22Rv1 (cell line): ENCODE results near the gene RIMS3.

ENCODE experiments used
- H3K27ac ChIP-seq: fragments of 450-650 bp; 2 replicates; pipeline ENCODE4 v1.5.1; 2017
- ZFX ChIP-seq: fragments of 450-650 bp; IDR thresholded peaks from 2 replicates; pipeline ENCODE4 v1.6.1; 2017; ENCODE audit warnings: antibody characterized with exemption, borderline replicate concordance
- TF ChIP-seq, protein P1 (sequence below): fragments of 450-650 bp; IDR thresholded peaks from 2 replicates; pipeline ENCODE4 v1.5.1; 2017; ENCODE audit warnings: mild to moderate bottlenecking

Gene RIMS3

DNA sequence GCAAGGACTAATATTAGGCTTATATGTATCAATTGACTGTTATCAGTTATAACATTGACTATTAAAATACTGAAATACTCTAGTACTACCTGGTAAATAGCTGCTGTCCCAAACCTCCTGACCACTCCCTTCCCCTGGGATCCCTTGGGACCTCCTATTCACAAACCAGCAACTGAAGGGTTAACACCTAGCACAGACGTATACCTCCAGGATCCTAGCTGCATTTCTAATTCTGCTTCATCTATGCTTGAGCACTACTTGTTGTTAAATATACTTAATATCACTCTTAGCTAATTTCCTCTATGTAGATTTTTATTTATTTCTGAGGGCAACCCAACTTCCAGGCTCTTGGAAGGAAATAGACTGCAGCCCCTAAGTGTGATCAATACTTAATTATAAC, 24.3 kb upstream of the RIMS3 start:
- H3K27ac ChIP-seq = peak overlapping the region; percentile 98
- TF ChIP-seq, protein P1, sequence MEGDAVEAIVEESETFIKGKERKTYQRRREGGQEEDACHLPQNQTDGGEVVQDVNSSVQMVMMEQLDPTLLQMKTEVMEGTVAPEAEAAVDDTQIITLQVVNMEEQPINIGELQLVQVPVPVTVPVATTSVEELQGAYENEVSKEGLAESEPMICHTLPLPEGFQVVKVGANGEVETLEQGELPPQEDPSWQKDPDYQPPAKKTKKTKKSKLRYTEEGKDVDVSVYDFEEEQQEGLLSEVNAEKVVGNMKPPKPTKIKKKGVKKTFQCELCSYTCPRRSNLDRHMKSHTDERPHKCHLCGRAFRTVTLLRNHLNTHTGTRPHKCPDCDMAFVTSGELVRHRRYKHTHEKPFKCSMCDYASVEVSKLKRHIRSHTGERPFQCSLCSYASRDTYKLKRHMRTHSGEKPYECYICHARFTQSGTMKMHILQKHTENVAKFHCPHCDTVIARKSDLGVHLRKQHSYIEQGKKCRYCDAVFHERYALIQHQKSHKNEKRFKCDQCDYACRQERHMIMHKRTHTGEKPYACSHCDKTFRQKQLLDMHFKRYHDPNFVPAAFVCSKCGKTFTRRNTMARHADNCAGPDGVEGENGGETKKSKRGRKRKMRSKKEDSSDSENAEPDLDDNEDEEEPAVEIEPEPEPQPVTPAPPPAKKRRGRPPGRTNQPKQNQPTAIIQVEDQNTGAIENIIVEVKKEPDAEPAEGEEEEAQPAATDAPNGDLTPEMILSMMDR = no peak
- TF ChIP-seq ZFX = no peak

DNA sequence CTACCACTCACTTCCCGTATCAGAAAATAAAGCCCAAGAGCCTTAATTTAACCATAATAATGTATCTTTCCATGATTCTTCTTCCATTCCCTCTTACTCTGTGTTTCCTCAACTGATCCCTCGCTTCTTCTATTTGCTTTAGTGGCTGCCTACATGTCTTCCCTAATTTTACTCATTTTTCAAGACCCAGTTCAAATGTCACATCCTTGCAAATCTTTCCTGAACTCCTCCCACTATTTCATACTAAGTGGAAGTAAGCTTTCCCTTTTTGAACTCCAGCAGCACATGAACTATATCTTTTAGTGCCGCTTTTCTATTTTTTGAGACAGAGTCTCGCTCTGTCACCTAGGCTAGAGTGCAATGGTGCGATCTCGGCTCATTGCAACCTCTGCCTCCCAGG, 22.2 kb upstream of the RIMS3 start:
- no peak for TF ChIP-seq ZFX
- TF ChIP-seq, protein P1 = no peak
- H3K27ac ChIP-seq = peak overlapping the region; percentile 98

DNA sequence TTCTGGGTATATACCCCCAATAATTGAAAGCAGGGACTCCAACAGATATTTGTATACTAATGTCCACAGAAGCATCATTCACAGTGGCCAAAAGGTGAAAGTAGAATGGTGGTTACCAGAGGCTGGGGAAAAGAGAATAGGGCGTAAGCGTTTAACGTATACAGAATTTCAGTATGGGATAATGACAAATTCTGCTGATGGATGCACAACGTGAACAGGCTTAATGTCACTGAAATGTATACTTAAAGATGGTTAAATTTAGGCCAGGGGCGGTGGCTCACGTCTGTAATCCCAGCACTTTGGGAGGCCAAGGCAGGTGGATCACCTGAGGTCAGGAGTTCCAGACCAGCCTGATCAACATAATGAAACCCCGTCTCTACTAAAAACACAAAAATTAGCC, 21.6 kb upstream of the RIMS3 start:
- no peak for TF ChIP-seq ZFX
- TF ChIP-seq, protein P1 = no peak

DNA sequence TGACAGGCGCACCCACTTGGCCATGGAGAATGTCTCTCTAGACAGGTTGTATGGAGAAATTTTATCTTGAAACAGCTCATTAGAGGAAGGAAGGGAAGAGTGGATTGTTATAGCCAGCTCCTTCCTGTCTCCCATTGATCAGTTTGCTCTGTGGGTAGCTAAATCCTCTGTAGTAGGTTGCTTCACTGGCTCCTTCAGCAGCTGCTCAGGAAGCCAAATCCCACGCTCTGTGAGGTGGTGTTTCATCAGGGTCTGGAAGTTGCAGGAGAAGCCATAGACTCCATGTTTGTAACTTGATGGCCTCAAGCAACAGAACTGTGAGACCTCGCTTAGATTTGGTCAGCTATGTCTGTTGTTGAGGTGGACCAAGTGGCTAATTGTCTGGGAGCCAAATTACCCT, 19.2 kb upstream of the RIMS3 start:
- peak overlapping the region; percentile 53 for H3K27ac ChIP-seq
- TF ChIP-seq ZFX = no peak
- TF ChIP-seq, protein P1 = no peak

More for the DNA sequence above, 21.6 kb upstream of the RIMS3 start:
- H3K27ac ChIP-seq = peak overlapping the region; percentile 98

DNA sequence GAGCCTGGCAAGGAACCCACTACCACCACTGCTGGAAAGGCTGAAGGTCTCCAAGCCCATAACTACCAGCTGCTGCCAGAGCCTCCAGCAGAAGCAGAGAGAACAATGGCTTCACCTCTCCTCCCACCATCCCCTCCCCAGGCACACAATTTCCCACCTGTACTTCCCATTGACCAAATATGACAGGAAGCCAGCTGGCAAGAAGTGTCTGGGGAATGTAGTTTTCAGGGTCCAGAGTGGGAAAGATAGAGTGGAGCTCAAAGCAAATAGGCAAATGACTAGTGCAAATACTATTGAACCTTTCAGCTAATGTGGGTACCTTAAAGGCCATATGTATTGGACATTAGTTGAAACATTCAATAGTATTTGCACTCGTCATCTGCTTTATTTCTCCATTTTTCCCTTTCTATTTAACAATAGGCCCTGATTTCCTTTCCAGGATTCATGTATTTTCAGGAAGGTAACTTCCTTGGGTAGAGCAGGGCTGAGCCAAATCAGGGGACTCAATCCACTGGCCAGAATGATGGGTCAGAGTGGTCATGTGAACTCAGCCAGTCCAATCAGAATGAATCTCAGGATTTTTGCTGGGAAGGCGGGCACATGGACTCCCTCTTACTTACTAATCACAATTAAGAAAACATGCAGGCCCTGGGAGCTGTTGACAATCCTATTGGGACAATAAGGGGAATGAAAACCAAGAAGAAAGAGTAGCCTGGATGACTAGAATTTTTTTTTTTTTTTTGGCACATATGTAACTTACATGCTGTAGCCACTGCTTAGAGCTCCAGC, 13.9 kb upstream of the RIMS3 start:
- TF ChIP-seq, protein P1 = no peak
- no peak for TF ChIP-seq ZFX
- H3K27ac ChIP-seq = no peak overlapping the region

DNA sequence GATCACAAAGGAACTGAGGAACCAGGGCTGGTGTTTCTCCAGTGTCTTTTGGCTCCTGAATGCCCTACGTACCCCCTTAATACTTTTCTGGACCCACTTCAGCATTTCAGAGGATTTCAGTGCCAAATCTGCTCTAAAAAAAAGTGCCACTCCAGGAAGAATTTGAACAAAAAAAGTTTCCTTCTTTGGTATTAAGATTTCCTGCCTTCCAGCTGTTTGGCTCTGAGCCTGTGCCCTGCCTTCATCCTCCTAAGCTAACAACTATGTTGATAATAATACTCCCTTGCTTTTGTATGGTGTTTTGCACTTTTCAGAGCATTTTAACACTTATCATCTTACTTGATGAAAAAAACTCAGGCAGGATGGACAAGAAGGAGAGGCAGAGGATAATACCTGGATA, 11.0 kb upstream of the RIMS3 start:
- TF ChIP-seq, protein P1 = no peak
- no peak for TF ChIP-seq ZFX

DNA sequence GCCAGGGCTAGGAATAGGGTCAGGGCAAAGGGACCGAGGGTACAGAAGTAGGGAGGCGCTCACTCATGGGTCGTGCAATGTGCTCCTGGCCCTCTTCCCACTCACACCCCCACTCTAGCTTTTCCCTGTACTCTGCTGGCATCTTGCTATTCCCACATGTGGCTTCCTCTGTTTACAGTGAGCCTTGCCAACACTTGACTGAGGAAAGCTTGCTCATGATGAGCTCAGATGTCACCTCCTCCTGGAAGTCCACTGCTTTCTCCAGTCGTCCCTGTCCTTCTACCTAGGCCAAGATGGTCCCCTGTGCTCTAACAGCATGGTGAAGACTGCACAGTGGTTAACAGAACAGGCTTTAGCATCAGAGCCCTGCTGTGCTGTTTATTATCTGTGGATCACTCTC, 8.0 kb upstream of the RIMS3 start:
- H3K27ac ChIP-seq = no peak overlapping the region
- TF ChIP-seq, protein P1 = no peak
- TF ChIP-seq ZFX = no peak

More for the DNA sequence above, 11.0 kb upstream of the RIMS3 start:
- H3K27ac ChIP-seq = no peak overlapping the region
